Mammary epithelial cell (primary cell): ENCODE results near the gene UBE2E3.

Experiments
- EZH2 ChIP-seq: IDR thresholded peaks from 2 replicates; pipeline ENCODE4 v1.6.1; 2012; ENCODE audit warnings: low read length, inconsistent platforms, borderline replicate concordance
- TF ChIP-seq, protein P1 (sequence below), 2 donors: IDR thresholded peaks in 1 of 2; conservative IDR thresholded peaks in 1 of 2; 2 replicates each; pipeline ENCODE4 v1.5.1; 2011 to 2012; ENCODE audit warnings: inconsistent platforms in 2 of 2, low read length in 2 of 2, mild to moderate bottlenecking in 2 of 2, control low read depth in 1 of 2, low read depth in 1 of 2; ENCODE audit not compliant: insufficient read depth in 1 of 2; ENCODE audit errors: extremely low read depth in 1 of 2

DNA sequence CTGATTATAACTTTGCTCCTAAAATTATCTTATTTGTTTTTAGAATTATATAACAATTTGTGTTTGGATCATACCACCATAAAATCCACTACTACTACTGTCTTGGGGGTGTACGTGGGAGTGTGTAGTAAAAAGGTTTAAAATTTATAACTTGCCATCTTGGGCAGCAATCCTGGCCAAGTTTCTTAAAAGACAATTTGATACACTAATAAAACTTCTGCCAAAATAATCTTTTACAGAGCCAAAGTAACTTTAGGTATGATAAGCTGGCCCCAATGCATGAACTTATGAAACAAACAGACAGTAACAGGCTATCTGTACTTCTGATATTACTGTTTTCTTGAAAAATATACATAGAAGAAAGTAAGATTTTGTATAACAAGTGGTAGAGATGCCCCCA is 11.3 kb upstream of the UBE2E3 start:
- TF ChIP-seq, protein P1, sequence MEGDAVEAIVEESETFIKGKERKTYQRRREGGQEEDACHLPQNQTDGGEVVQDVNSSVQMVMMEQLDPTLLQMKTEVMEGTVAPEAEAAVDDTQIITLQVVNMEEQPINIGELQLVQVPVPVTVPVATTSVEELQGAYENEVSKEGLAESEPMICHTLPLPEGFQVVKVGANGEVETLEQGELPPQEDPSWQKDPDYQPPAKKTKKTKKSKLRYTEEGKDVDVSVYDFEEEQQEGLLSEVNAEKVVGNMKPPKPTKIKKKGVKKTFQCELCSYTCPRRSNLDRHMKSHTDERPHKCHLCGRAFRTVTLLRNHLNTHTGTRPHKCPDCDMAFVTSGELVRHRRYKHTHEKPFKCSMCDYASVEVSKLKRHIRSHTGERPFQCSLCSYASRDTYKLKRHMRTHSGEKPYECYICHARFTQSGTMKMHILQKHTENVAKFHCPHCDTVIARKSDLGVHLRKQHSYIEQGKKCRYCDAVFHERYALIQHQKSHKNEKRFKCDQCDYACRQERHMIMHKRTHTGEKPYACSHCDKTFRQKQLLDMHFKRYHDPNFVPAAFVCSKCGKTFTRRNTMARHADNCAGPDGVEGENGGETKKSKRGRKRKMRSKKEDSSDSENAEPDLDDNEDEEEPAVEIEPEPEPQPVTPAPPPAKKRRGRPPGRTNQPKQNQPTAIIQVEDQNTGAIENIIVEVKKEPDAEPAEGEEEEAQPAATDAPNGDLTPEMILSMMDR (conservative IDR thresholded peaks at IDR 0.05 in 1 of 2, IDR thresholded peaks at IDR 0.05 in 1 of 2; ENCODE audit: extremely low read depth in 1 of 2, insufficient read depth in 1 of 2, low read depth in 1 of 2, low read length in 2 of 2): no peak
- TF ChIP-seq EZH2: no peak
